Non-pigmented ciliary epithelial cell (primary cell): ENCODE data around the gene KLRC3.
"Not testable (repeated sequence)": the region's sequence is repeated elsewhere in the genome, so short reads cannot be mapped to it uniquely, and the experiment has no call there.

Experiments used
- DNase-seq: peaks from one replicate; pipeline ENCODE4 v3.0.0-alpha.2; 2010; ENCODE audit warnings: low read depth

The KLRC3 gene

GRCh38 chr12:10400829-10401228 is 19.6 kb downstream of the KLRC3 start:
- DNase-seq = no peak

DNA sequence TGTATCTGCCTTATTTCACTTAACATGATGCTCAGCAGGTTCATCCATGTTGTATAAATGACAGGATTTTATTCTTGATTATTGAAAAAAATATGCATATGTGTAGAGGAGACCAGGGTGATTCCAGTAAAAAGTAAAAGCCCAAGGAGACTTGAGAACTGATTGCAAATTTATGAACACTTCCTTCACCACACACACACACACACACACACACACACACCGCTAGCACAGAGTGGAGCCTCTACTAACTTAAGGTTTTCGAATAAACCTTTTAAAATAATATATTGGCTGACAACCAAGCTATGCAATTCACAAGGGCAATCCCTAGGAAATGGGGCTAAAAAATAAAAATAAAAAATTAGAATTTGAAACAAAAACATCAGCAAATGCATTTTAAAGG is 22.2 kb downstream of the KLRC3 start:
- no peak for DNase-seq

- DNase-seq = no peak
Observed at GRCh38 chr12:10397296-10397695, 23.1 kb downstream of the KLRC3 start.

DNA sequence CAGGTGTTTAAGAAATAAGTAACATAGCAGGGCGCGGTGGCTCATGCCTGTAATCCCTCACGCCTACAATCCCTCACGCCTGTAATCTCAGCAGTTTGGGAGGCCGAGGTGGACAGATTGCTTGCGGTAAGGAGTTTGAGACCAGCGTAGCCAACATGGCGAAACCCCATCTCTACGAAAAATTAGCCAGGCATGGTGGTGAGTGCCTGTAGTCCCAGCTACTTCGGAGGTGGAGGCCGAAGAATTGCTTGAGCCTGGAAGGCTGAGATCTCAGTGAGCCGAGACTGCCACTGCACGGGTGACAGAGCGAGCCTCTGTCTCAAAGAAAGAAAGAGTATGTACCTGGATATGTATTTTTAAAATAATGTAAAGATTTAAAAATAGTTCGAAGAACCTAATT is 24.2 kb downstream of the KLRC3 start:
- not testable (repeated sequence) for DNase-seq

- peak; percentile 79 for DNase-seq
Observed at GRCh38 chr12:10395390-10395998, 24.9 kb downstream of the KLRC3 start.

- not testable (repeated sequence) for DNase-seq
Observed at GRCh38 chr12:10394531-10395152, 25.8 kb downstream of the KLRC3 start.

- no peak for DNase-seq
Observed at GRCh38 chr12:10393291-10393690, 27.1 kb downstream of the KLRC3 start.

- DNase-seq = peak; percentile 94
Observed at GRCh38 chr12:10392394-10392930, 27.9 kb downstream of the KLRC3 start.

DNA sequence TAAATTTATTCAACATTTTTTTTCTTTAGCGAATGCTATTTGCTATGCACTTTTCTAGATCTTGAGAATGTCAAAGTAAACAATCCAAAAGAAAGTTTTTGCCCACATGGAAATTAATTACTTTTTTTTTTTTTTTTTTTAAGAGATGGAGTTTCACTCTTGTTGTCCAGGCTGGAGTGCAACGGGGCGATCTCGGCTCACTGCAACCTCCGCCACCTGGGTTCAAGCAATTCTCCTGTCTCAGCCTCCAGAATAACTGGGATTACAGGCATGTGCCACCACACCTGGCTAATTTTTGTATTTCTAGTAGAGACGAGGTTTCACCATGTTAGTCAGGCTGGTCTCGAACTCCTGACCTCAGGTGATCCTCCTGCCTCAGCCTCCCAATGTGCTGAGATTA is 29.4 kb downstream of the KLRC3 start:
- not testable (repeated sequence) for DNase-seq

DNA sequence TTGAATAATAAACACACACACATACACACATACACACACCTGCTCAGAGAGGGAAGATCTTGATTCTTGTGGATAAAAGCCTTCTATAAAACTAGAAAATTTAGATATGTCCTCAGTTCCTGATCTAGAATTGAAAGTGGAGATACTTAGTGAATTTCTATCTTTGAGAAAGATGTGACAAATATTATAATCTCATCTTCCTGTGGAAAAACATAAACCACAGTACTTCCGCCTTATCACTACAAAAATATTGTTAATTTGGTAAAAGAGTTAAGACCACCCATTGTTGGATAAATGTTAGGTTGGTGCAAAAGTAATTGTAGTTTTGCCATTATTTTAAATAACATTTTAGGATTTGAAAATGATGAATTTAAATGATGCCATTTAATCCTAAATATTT is 30.5 kb downstream of the KLRC3 start, which contains the start of gene KLRK1:
TSS of gene KLRK1 (minus strand) at position 138 of the 400 bp plus-strand sequence. CDS start 1,231 bp downstream, outside the sequence.
- no peak for DNase-seq

GRCh38 chr12:10388624-10389413 is 31.6 kb downstream of the KLRC3 start:
- DNase-seq = no peak

GRCh38 chr12:10387498-10387897 is 32.9 kb downstream of the KLRC3 start:
- not testable (repeated sequence) for DNase-seq

- no peak for DNase-seq
Observed at GRCh38 chr12:10386857-10387256, 33.5 kb downstream of the KLRC3 start.

- DNase-seq = peak; percentile 90
Observed at GRCh38 chr12:10385166-10385613, 35.2 kb downstream of the KLRC3 start.

DNA sequence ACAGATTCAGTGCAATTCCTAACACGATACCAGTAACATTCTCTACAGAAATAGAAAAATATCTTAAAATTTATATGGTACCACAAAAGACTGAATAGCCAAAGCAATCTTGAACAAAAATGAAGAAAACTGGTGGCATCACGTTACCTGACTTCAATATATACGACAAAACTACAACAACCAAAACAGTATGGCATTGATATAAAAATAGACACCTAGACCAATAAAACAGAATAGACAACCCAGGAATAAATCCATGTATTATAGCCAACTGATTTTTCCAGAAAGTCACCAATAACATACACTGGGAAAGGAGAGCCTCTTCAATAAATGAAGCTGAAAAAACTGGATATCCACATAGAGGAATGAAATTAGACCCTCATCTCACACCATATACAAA is 36.2 kb downstream of the KLRC3 start:
- DNase-seq = no peak

- DNase-seq = no peak
Observed at GRCh38 chr12:10381928-10382628, 38.3 kb downstream of the KLRC3 start.

GRCh38 chr12:10378737-10379136 is 41.7 kb downstream of the KLRC3 start:
- DNase-seq = not testable (repeated sequence)

- DNase-seq = no peak
Observed at GRCh38 chr12:10374624-10375018, 45.8 kb downstream of the KLRC3 start.

GRCh38 chr12:10372559-10372958 is 47.8 kb downstream of the KLRC3 start:
- DNase-seq = no peak

- DNase-seq = not testable (repeated sequence)
Observed at GRCh38 chr12:10371893-10372535, 48.4 kb downstream of the KLRC3 start.
